ENCODE data around the gene REV3L.
A peak's percentile ranks its signal among the peaks of the same experiment; 100 is the strongest.

REV3L gene

DNA sequence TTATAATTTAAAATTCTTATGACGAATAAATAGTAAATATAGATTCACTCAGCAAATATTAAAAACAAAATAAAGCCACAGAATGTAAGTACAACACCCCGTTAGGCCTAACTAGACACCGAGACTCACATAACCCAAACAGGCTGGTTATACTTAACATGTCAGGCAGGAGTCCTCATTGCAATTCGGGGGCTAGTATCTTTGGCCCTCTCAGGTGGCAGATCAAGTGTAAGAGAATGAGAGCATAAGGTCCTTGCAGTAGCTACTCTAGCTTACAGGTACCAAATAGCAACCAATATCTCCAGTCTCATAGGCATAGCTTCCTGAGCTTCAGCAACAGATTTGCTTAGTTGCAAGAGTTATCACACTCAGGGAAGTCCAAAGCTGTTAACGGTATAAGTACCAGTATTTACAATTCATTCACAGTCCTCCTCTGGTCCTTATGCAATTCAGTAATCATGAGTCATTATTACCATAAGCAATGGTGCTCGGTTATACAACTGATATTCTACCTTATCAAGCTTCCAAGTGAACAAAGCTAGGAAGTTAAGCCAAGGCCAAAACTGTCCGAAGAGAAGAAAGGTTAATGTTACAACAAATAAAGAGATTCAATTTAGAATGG lies 20.1 kb downstream of the REV3L start:
- DNase-seq = no peak

- DNase-seq = peak; percentile 5
Measured at GRCh38 chr6:111461860-111462259, 21.2 kb downstream of the REV3L start.

DNA sequence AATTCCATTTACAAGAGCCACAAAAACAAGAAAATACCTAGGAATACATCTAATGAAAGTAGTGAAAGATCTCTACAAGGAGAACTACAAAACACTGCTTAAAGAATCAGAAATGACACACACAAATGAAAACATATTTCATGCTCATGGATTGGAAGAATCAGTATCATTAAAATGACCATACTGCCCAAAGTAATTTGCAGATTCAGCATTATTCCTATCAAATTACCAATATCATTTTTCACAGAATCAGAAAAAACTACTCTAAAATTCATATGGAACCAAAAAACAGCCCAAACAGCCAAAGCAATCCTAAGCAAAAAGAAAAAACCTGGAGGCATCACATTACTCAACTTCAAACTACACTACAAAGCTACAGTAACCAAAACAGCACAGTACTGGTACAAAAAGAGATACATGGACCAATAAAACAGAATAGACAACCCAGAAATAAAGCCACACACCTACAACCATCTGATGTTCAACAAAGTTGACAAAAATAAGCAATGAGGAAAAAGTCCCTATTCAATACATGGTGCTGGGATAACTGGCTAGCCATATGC lies 24.3 kb downstream of the REV3L start:
- no peak for DNase-seq

DNA sequence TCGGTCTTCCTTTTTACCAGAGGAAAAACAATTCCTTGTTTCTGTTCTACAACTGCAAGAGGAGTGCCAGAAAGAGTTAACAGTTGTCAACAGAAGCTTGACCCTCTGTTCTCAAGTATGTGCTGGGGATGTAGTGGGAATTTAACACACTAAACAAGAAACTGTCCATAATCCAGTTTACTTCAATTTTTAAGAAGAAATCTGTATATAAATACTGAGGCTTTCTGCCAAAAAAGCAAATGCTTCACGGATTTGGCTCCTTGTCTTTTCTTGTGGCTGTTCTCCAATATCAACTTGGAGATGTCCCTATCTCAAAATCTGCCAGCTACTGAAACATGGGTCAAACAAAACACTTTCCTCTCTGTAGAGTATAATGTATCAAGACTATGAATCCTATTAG lies 26.8 kb downstream of the REV3L start:
- DNase-seq = no peak

- DNase-seq = no peak
Measured at GRCh38 chr6:111450636-111451035, 32.4 kb downstream of the REV3L start.

DNA sequence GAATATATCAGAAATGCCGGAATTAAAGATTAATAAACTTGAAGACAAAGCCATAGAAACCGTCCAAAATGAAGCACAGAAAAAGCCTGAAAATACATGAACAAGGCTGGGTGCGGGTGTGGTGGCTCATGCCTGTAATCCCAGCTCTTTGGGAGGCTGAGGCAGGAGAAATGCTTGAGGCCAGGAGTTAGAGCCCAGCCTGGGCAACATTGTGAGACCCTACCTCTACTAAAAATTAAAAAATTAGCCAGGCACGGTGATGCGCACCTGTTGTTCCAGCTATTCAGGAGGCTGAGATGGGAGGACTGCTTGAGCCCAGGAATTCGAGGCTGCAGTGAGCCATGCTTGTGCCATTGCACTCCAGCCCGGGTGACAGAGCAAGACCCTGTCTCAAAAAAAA lies 32.9 kb downstream of the REV3L start:
- no peak for DNase-seq

DNA sequence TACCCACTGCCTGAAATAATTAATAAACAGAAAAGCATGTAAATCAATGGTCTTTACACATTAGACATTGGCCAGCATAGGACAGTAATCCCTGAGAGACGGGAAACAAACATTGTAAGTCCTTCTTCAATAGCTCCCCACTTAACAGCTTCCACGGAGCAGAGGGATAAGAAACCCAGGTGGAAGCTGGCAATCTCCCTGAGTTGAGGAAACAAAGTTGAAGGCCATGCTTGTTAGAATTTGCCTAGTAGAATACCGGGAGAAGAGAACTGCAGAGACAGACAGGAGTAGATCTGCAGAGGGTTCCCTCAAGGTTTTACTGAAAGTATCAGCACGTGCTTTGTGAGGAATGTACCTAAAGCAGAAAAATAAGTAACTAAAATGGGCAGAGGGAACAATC lies 33.9 kb downstream of the REV3L start:
- DNase-seq = no peak

- DNase-seq = no peak
Measured at GRCh38 chr6:111447051-111447450, 36.0 kb downstream of the REV3L start.

GRCh38 chr6:111445861-111446267 lies 37.2 kb downstream of the REV3L start:
- no peak for DNase-seq

GRCh38 chr6:111444794-111445193 lies 38.2 kb downstream of the REV3L start:
- DNase-seq = no peak

- DNase-seq = no peak
Measured at GRCh38 chr6:111441678-111442243, 41.3 kb downstream of the REV3L start.

DNA sequence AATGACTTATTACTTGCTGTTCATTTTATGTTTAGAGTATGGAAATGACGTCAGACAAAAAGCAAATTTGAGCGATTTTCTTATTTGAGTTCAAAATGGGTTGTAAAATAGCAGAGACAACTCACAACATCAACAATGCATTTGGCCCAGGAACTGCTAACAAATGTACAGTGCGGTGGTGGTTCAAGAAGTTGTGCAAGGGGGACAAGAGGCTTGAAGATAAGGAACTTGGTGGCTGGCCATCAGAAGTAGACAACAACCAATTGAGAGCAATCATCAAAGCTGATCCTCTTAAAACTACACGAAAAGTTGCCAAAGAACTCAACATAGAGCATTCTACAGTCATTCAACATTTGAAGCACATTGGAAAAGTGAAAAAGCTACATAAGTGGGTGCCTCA lies 43.8 kb downstream of the REV3L start:
- no peak for DNase-seq

DNA sequence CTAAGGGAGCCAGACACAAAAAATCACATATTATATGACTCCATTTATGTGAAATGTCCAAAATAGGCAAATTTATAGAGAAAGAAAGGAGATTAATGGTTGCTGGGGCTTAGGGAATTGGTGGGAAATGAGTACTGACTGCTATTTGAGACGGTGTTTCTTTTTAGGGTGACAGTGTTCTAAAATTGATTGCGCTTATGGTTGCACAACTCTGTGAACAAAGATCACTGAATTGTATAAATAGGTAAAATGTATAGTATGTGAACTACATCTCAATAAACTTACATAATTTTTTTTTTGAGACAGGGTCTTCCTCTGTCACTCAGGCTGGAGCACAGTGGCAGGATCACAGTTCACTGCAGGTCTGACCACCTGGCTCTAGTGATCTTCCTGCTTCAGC lies 45.4 kb downstream of the REV3L start:
- no peak for DNase-seq

- DNase-seq = no peak
Measured at GRCh38 chr6:111432511-111432910, 50.5 kb downstream of the REV3L start.

DNA sequence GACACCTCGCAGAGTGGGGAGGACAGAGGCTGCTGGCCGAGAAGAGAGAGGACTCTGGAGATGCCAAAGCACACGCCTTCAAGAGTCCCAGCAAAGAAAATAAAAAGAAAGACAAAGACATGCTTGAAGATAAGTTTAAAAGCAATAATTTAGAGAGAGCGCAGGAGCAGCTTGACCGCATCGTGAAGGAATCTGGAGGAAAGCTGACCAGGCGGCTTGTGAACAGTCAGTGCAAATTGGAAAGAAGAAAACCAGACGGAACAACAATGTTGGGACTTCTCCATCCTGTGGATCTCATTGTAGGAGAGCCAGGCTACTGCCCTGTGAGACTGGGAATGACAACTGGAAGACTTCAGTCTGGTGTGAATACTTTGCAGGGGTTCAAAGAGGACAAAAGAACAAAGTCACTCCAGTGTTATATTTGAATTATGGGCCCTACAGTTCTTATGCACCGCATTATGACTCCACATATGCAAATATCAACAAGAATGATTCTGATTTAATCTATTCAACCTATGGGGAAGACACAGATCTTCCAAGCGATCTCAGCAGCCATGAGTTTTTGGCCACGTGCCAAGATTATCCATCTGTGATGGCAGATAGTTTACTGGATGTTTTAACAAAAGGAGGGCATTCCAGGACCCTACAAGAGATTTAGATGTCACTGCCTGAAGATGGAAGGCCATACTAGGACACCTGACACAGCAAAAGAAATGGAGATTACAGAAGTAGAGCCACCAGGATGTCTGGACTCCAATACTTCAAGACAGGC lies 52.2 kb downstream of the REV3L start:
- no peak for DNase-seq

DNA sequence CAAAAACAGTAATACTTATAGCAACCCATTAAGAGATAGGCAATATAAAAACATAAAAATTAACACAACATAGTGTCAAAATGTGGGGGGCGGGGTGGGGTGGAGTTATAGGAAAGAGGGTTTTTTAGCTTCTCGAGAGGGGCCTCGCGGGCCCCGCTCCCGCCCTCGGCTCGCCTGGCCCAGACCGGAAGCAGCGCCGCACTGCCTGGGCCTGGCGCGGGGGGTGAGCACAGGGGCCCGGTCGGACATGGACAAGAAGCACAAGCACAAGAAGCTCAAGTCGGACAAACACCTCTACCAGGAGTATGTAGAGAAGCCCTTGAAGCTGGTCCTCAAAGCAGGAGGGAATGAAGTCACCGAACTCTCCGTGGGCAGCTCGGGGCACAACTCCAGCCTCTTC lies 53.4 kb downstream of the REV3L start:
- no peak for DNase-seq

DNA sequence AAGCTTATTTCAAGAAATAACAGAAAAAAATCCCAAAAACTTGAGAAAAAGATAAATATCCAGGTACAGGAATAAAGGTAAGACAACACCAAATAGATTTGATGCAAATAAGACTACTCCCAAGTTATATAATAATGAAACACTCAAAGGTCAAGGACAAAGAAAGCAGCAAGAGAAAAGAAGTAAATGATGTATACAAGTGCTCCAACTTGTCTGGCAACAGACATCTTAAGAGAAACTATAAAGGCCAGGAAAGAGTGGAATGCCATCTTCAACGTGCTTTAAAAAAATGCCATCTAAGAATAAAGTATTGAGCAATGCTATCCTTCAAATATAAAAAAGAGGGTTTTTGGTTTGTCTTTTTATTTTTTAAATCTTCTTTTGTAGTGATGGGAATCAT lies 54.2 kb downstream of the REV3L start:
- no peak for DNase-seq

DNA sequence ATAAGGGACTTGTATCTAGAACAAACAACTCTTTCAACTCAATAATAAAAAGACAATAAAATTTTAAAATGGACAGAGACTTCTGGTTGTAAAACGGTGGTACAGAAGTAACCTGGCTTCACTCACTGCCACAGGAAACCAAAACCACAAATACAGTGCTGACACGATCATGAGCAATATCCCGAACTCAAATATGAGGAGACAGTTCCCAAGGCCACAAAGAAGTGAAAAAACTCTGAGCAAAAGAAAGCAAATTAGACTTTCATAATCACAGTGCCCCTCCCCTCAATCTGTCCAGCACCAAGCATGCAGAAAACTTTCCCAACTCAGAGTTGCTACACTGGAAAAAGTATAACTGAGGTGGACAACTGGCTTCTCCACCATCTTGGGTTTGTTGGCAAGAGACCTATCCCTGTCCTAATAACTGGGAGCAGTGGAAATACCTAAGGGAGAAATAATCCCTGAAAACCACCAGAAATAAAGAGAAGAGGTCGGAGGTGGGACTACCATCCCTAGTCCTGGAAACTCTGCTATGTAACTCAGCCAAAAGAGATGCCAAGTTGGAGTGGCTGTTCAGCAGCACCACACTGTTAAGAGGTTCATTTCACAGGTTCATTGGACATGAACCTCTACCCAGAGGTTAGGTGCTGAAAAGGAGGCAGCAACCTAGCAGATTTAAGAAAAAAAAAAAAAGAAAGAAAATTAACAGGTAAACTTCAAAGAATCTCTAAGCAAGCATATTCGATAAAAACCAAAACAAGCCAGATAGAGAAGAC lies 55.5 kb downstream of the REV3L start:
- peak; percentile 85 for DNase-seq

DNA sequence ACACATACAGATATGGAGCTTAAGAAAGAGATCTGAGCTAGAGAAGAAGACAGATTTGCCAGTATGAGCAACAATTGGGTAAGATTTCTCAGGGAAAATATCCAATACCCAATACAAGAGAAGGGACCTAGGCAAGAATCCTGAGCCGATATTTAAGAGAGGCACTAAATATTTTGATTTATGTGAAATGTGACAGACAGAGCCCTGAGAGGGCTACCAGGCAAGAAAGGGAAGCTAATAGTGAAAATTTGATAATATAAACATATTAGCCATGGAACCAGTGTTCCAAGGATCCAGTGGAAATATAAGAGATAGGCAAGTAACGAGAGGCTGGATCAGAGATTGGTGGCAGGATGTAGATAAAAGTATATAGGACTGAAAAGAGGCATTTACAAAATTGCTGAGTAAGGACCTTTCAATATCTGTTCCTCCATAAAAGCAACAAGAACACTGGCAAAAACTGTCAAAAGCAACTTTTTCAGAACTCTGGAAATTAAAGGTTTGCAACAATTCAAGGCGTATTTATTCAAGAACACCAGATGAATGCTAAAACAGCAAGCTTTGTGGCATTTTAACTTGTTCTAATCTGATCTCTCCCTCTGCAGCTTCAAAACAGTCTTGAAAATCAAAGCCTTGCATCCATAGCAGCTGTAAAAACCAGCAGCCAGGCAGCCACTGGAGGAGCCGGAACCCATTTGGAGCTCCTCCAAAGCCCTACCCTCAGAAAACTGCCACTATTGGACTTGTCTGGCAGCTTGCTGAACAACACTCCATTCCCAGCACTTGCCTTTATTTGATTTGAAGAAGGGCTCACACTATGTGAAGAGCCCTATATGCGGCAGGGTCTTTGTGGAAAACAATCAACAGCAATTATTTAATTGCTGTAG lies 58.8 kb downstream of the REV3L start:
- no peak for DNase-seq

DNA sequence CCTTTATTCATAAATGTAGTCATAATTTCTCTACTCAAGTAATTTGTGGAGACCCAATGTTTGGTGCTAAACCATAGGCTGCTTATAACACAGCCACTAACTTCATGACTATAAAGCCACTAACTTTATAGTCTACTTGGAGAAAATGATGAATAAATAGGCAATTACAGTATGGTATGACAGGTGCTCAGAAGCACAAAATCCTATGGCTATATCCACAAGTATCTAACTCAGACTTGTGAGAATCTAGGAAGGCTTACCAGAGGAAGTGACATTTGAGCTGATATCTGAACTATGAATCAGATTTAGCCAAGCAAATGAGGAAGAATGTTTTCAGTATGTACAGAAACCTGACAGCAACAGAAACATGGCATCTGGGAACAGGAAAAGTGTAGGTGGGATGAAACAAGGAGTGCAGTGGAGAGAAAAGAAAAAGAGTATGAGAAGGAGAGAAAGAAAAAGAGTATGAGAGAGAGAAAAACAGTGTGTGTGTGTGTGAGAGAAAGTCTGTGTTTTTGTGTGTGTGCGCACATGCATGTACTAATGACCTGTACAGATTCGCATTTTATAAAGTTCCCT lies 59.9 kb downstream of the REV3L start:
- DNase-seq = no peak

- DNase-seq = no peak
Measured at GRCh38 chr6:111418971-111419693, 63.9 kb downstream of the REV3L start.

All from activated CD4-positive, alpha-beta T cell treated with anti-CD3 and anti-CD28 coated beads, Interleukin-10, Interleukin-2, amounts not matched to agents 100 ng/mL and 50 ng/mL, durations not matched to agents 16 hours and 8 hours (primary cell).